ENCODE measurements around the gene KCNQ4.

KCNQ4 gene

DNA sequence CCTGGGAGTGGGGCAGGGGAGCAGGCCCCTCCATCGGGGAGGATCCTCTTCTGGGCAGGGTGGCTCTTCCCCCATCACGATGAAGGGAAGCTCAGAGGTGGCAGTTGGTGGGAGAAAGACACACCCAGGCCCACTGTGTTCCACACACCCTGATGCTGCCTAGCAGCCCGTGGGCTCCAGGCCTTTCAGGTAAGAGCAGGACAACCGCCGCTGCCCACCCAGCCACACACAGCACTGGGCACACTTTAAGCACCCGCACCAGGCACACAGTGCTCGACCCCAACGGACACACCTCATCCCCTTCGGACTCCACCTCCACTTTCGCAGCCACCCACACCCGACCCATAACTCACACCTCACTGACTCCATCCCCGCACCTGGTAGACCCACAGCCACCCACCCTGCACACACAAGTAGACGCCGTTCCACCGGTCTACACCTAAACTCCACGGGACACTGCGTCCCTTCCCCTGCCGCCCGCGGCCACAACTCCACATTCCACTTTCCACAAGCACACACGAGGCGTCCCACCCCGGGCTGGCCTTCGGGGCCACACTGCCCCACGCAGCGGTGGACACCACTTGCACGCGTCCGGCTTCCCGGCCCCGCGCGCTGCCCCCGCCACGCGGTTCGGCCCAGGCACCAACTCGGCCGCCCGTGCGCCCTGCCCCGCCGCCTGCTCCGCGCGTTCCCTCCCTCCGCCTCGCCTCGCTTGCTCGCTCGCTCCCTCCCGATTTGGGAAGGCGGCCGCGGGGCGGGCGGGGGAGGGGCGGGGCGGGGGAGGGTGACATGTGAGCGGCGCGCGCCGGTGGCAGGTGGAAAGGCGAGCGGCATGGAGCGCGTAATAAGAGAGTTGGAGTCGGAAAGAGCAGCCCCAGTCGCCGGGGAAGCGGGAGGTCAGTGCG lies at the start of gene KCNQ4:
TSS of gene KCNQ4 (plus strand) at position 787 of the 905 bp plus-strand sequence. CDS start 307 bp downstream, outside the sequence.
- Histone ChIP-seq H3K9me3 (ENCODE audit: control insufficient read depth in 1 of 2, low read length in 2 of 2) (no peaks in the 10 kb centered on the region), H3K4me1 (ENCODE audit: control insufficient read depth in 1 of 2, insufficient read depth in 2 of 2, low read length in 2 of 2) (peaks cover 0 to 38% of the 10 kb centered on the region in 2 donors), H3K27ac (ENCODE audit: low read length) (no peak within 1 kb of the TSS), H3K4me3 (ENCODE audit: low read depth in 1 of 2, low read length in 2 of 2) (peak within 1 kb of the TSS; percentile 44 to 66), H3K36me3 (ENCODE audit: control insufficient read depth in 1 of 2, insufficient read depth in 2 of 2, low read length in 2 of 2) (no peaks in the 10 kb centered on the region), H3K27me3 (ENCODE audit: low read depth, low read length) (no peaks in the 10 kb centered on the region)

DNA sequence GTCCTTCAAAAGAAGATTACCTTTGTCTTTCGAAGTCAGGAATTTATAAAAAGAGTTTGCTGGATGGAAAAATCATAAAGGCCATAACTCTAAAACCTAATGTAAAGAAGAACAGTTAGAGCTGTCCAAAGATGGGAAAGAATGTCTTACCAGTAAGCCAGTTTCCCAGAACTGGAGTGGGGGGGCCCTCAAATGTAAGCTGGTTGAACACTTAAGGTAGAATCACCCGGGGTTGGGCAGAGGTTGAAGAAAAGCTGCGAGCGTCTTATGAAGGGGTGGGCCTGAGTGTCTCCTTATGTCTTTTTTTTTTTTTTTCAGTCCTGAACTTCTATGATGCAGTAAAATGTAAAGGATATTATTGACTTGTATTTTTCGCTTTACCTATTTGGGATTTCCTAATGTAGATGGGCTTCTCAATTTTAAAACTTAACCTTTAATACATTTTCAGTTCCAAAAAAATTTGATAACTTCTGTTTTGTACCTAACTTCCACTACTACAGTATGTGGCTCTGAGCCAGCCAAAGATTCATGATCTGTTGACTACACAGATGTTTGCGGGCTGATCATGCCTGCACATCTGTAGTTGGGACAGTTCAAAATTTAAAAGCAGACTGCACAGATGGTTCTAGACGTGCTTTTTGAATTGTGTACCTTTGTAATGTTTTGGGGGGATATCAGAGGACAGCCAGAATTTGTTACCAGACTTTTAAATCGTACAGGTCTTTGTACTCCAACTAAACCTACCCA lies 48.5 kb upstream of the KCNQ4 start:
- Histone ChIP-seq H3K27me3 (ENCODE audit: low read depth, low read length) (no peaks in the 10 kb centered on the region), H3K4me3 (ENCODE audit: low read depth in 1 of 2, low read length in 2 of 2) (no peak overlapping the region), H3K4me1 (ENCODE audit: control insufficient read depth in 1 of 2, insufficient read depth in 2 of 2, low read length in 2 of 2) (peaks cover 0 to 28% of the 10 kb centered on the region in 2 donors), H3K9me3 (ENCODE audit: control insufficient read depth in 1 of 2, low read length in 2 of 2) (no peaks in the 10 kb centered on the region), H3K27ac (ENCODE audit: low read length) (peak overlapping the region; percentile 5), H3K36me3 (ENCODE audit: control insufficient read depth in 1 of 2, insufficient read depth in 2 of 2, low read length in 2 of 2) (peaks cover 6 to 15% of the 10 kb centered on the region in 2 donors)

DNA sequence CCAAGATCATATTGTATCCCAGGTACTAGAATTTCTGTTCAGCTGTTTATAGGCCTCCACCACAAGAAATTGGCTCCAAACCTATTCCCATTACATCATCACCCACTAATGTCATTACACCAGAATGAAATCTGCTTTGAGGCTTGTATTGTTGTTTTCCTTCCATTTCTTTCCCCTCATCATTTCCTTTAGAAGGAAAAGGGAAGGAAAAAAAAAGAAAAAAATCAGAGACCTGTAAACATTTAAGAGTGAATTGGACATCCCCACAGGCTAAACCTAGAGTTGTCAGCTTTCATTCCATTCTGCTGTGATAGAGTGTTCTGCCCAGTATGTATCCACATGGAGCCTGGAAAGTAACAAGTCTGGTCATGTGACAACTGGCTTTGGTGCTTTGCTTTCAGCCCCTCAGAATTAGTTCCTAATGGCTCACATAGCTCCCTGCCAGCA lies 47.5 kb upstream of the KCNQ4 start:
- Histone ChIP-seq H3K9me3 (ENCODE audit: control insufficient read depth in 1 of 2, low read length in 2 of 2) (no peaks in the 10 kb centered on the region), H3K36me3 (ENCODE audit: control insufficient read depth in 1 of 2, insufficient read depth in 2 of 2, low read length in 2 of 2) (peaks cover 6 to 16% of the 10 kb centered on the region in 2 donors), H3K4me3 (ENCODE audit: low read depth in 1 of 2, low read length in 2 of 2) (no peak overlapping the region), H3K4me1 (ENCODE audit: control insufficient read depth in 1 of 2, insufficient read depth in 2 of 2, low read length in 2 of 2) (peaks cover 0 to 38% of the 10 kb centered on the region in 2 donors), H3K27ac (ENCODE audit: low read length) (peak overlapping the region; percentile 35), H3K27me3 (ENCODE audit: low read depth, low read length) (no peaks in the 10 kb centered on the region)

- H3K27ac ChIP-seq (ENCODE audit: low read length) = no peak overlapping the region
- H3K4me3 ChIP-seq (ENCODE audit: low read depth in 1 of 2, low read length in 2 of 2) = no peak overlapping the region
- H3K36me3 ChIP-seq (ENCODE audit: control insufficient read depth in 1 of 2, insufficient read depth in 2 of 2, low read length in 2 of 2) = peaks cover 11 to 24% of the 10 kb centered on the region in 2 donors
- no peaks in the 10 kb centered on the region for H3K27me3 ChIP-seq (ENCODE audit: low read depth, low read length)
- H3K9me3 ChIP-seq (ENCODE audit: control insufficient read depth in 1 of 2, low read length in 2 of 2) = no peaks in the 10 kb centered on the region
- H3K4me1 ChIP-seq (ENCODE audit: control insufficient read depth in 1 of 2, insufficient read depth in 2 of 2, low read length in 2 of 2) = peaks cover 0 to 32% of the 10 kb centered on the region in 2 donors
Measured at GRCh38 chr1:40738831-40739230, 44.8 kb upstream of the KCNQ4 start.

- Histone ChIP-seq H3K27ac (ENCODE audit: low read length) (peak overlapping the region; percentile 55), H3K4me1 (ENCODE audit: control insufficient read depth in 1 of 2, insufficient read depth in 2 of 2, low read length in 2 of 2) (peaks cover 0 to 32% of the 10 kb centered on the region in 2 donors), H3K4me3 (ENCODE audit: low read depth in 1 of 2, low read length in 2 of 2) (no peak overlapping the region), H3K9me3 (ENCODE audit: control insufficient read depth in 1 of 2, low read length in 2 of 2) (no peaks in the 10 kb centered on the region), H3K27me3 (ENCODE audit: low read depth, low read length) (no peaks in the 10 kb centered on the region), H3K36me3 (ENCODE audit: control insufficient read depth in 1 of 2, insufficient read depth in 2 of 2, low read length in 2 of 2) (peaks cover 11 to 30% of the 10 kb centered on the region in 2 donors)
Measured at GRCh38 chr1:40739455-40740008, 44.1 kb upstream of the KCNQ4 start.

DNA sequence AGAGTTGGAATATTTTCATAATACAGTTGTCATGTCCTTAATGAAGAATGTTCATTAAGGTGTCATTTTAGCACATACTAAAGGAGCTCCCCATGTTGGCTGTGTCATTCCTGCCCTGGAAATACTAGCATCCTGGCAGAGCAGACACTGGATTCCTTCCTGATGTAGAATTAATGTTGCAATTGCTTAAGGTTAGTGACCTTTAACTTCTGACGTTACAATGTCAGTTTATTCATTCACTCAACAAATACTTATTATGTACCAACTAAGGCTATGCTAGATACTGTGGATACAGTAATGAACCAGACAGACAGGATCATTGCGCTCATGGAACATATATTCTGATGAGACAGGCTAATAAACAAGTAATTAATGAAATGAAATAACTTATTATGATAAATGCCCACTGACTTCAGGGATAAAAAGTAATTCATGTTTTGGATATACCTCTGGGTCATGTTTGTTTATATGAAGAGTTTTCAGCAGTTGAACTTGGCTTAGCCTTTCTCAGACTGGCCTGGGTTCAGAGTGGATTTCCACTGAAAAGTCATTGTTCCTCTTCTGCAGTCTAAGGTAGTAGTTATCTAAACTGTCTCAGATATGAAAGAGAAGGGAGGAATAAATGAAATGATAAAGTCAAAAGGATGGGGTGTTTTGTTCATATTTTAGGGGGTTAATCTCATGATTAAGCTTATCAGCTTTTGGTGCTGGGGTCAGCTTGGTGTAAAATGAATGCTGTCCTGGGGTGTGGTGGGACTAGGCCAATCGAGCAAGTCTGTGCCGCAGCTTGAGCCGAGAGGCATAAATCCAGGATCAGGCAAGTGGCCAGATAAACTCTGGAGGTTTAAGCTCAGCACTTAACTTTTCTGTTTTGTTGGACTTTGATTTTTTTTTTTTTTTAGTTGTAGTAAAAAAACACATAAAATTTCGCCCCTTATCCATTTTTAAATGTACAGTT lies 43.3 kb upstream of the KCNQ4 start:
- Histone ChIP-seq H3K27ac (ENCODE audit: low read length) (peak overlapping the region; percentile 55), H3K27me3 (ENCODE audit: low read depth, low read length) (no peaks in the 10 kb centered on the region), H3K36me3 (ENCODE audit: control insufficient read depth in 1 of 2, insufficient read depth in 2 of 2, low read length in 2 of 2) (peaks cover 11 to 32% of the 10 kb centered on the region in 2 donors), H3K4me3 (ENCODE audit: low read depth in 1 of 2, low read length in 2 of 2) (no peak overlapping the region), H3K4me1 (ENCODE audit: control insufficient read depth in 1 of 2, insufficient read depth in 2 of 2, low read length in 2 of 2) (peaks cover 4 to 26% of the 10 kb centered on the region in 2 donors), H3K9me3 (ENCODE audit: control insufficient read depth in 1 of 2, low read length in 2 of 2) (no peaks in the 10 kb centered on the region)

DNA sequence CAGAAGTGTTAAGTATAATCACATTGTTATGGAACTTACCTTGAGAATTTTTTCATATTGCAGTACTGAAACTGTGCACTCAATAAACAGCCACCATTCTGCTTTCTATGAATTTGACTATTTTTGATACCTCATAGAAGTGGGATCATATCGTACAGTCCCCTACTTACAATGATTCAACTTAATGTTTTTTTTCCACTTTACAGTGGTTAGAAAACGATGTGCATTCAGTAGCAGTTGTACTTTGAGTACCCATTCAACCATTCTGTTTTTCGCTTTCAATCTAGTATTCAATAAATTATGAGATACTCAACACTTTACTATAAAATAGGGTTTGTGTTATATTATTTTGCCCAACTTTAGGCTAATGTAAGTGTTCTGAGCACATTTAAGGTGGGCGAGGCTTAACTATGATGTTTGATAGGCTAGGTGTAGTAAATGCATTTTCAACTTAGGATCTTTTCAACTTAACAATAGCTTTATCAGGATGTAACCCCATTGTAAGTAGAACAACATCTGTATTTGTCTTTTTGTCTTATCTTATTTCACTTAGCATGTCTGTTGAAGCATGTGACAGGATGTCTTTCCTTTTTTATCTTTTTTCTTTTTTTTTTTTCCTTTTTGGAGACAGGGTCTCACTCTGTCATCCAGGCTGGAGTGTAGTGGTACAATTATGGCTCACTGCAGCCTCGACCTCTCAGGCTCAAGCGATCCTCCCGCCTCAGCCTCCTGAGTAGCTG lies 42.4 kb upstream of the KCNQ4 start:
- Histone ChIP-seq H3K9me3 (ENCODE audit: control insufficient read depth in 1 of 2, low read length in 2 of 2) (no peaks in the 10 kb centered on the region), H3K36me3 (ENCODE audit: control insufficient read depth in 1 of 2, insufficient read depth in 2 of 2, low read length in 2 of 2) (peaks cover 11 to 32% of the 10 kb centered on the region in 2 donors), H3K27ac (ENCODE audit: low read length) (no peak overlapping the region), H3K4me1 (ENCODE audit: control insufficient read depth in 1 of 2, insufficient read depth in 2 of 2, low read length in 2 of 2) (peaks cover 8 to 30% of the 10 kb centered on the region in 2 donors), H3K4me3 (ENCODE audit: low read depth in 1 of 2, low read length in 2 of 2) (no peak overlapping the region), H3K27me3 (ENCODE audit: low read depth, low read length) (no peaks in the 10 kb centered on the region)

- Histone ChIP-seq H3K9me3 (ENCODE audit: control insufficient read depth in 1 of 2, low read length in 2 of 2) (no peaks in the 10 kb centered on the region), H3K27me3 (ENCODE audit: low read depth, low read length) (no peaks in the 10 kb centered on the region), H3K4me1 (ENCODE audit: control insufficient read depth in 1 of 2, insufficient read depth in 2 of 2, low read length in 2 of 2) (peaks cover 8 to 31% of the 10 kb centered on the region in 2 donors), H3K4me3 (ENCODE audit: low read depth in 1 of 2, low read length in 2 of 2) (no peak overlapping the region), H3K27ac (ENCODE audit: low read length) (no peak overlapping the region), H3K36me3 (ENCODE audit: control insufficient read depth in 1 of 2, insufficient read depth in 2 of 2, low read length in 2 of 2) (peaks cover 15 to 36% of the 10 kb centered on the region in 2 donors)
Measured at GRCh38 chr1:40742363-40743061, 41.1 kb upstream of the KCNQ4 start.

DNA sequence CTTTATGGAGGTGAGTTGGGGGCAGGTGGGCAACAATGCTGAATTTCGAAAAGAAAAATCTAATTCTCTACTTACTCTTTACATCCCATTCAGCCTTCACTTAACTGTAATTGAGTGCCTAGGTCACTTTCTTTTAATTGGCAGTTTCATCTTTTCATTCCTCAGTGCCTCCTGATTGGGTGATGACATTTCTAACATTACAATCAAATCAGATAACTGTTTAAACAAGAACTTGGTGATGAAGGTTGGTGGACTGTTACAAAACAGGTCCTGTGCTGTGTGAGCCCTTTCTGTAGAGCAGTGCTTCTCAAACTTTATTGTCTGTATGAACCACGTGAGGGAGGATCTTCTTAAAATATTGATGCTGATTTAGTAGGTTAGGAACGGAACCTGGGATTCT lies 40.1 kb upstream of the KCNQ4 start:
- peaks cover 8 to 31% of the 10 kb centered on the region in 2 donors for H3K4me1 ChIP-seq (ENCODE audit: control insufficient read depth in 1 of 2, insufficient read depth in 2 of 2, low read length in 2 of 2)
- H3K9me3 ChIP-seq (ENCODE audit: control insufficient read depth in 1 of 2, low read length in 2 of 2) = no peaks in the 10 kb centered on the region
- H3K27ac ChIP-seq (ENCODE audit: low read length) = no peak overlapping the region
- peaks cover 20 to 40% of the 10 kb centered on the region in 2 donors for H3K36me3 ChIP-seq (ENCODE audit: control insufficient read depth in 1 of 2, insufficient read depth in 2 of 2, low read length in 2 of 2)
- no peaks in the 10 kb centered on the region for H3K27me3 ChIP-seq (ENCODE audit: low read depth, low read length)
- H3K4me3 ChIP-seq (ENCODE audit: low read depth in 1 of 2, low read length in 2 of 2) = no peak overlapping the region

Measured in muscle layer of duodenum (tissue), 2 donors.